GM12874 (cell line): ENCODE results near the gene STN1.

Experiments used
- CTCF ChIP-seq: IDR thresholded peaks from 2 replicates; pipeline ENCODE4 v1.5.1; 2011; ENCODE audit warnings: low read depth, mild to moderate bottlenecking, control low read depth, low read length, moderate library complexity; ENCODE audit not compliant: insufficient read depth

Gene STN1

DNA sequence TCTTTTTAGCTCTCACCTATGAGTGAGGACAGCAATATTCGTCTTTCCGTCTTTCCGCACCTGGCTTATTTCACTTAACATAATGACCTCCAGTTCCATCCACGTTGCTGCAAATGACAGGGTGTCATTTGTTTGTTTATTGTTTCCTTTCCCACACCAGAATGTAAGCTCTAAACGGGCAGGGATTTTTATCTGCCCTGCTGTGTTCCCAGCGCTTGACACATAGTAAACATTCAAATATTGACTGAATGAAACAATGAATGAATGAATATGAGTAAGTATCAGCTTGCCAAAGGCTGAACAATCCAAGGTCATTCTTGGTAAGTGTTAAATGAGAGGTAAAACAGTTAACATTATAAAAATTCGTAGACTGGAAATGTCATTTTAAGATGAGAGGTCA, 75.4 kb downstream of the STN1 start:
- TF ChIP-seq CTCF = no peak

GRCh38 chr10:103841519-103841918, 76.5 kb downstream of the STN1 start:
- TF ChIP-seq CTCF = no peak

- no peak for TF ChIP-seq CTCF
Measured at GRCh38 chr10:103840740-103841070, 77.3 kb downstream of the STN1 start.

GRCh38 chr10:103839872-103840739, 77.9 kb downstream of the STN1 start:
- no peak for TF ChIP-seq CTCF

- TF ChIP-seq CTCF = no peak
Measured at GRCh38 chr10:103839519-103839871, 78.5 kb downstream of the STN1 start.

DNA sequence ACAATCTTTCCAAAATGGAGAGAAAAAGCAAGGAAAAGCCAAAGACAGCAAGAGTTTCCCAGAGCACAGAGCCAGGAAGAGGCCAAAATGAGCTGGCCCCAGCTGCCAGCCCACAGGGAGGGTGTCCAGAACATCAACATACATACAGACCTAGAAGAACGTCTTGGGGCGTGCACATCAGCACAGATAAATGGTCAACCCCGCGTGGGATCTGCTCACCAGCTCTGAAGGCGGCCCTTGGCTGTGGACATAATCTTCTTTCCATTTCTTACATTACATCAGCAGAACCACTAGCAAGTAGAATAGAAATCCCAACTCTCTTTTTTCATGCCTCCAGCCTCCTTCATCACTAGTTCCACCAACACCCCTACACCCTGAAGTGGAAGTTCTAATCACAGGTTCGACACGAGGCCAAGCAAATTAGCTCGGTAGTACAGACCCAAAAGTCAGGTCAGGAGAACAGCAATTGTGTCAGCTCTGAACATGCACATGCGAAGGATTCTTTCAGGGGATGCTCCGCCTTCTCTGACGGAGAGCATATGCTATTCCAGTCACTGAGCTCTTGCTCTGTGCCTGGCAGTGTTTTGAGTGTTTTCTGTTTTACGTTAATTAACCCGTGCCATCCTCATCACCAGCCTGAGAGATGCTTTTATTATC, 79.0 kb downstream of the STN1 start:
- no peak for TF ChIP-seq CTCF

- no peak for TF ChIP-seq CTCF
Measured at GRCh38 chr10:103838070-103838395, 80.0 kb downstream of the STN1 start.
